ENCODE measurements around the gene AADACL4.

AADACL4 gene

GRCh38 chr1:12610941-12611340 is 32.9 kb upstream of the AADACL4 start:
- DNase-seq = no peak

GRCh38 chr1:12613180-12613579 is 30.7 kb upstream of the AADACL4 start:
- DNase-seq = no peak

- peak in 3 of 51 donors; percentile 10 to 73 (median 57) for DNase-seq
Measured at GRCh38 chr1:12614402-12615158, 29.3 kb upstream of the AADACL4 start.

GRCh38 chr1:12615159-12615864 is 28.6 kb upstream of the AADACL4 start:
- peak in 14 of 51 donors; percentile 26 to 73 (median 36) for DNase-seq

- DNase-seq = peak in 15 of 51 donors; percentile 18 to 68 (median 46)
Measured at GRCh38 chr1:12615865-12616708, 27.8 kb upstream of the AADACL4 start.

GRCh38 chr1:12616709-12617373 is 27.0 kb upstream of the AADACL4 start:
- DNase-seq = peak in 2 of 51 donors; percentile 38 to 64

- no peak for DNase-seq
Measured at GRCh38 chr1:12617511-12617900, 26.4 kb upstream of the AADACL4 start.

GRCh38 chr1:12617901-12618660 is 25.8 kb upstream of the AADACL4 start, which contains the start of gene DHRS3:
Gene DHRS3 (minus strand): TSS chr1:12618210. CDS start chr1:12617348, 862 bp downstream.
- peak in 39 of 51 donors; percentile 27 to 88 (median 70) for DNase-seq

- DNase-seq = no peak
Measured at GRCh38 chr1:12618661-12618964, 25.3 kb upstream of the AADACL4 start.

- DNase-seq = peak in 18 of 51 donors; percentile 7 to 70 (median 22)
Measured at GRCh38 chr1:12618965-12619791, 24.7 kb upstream of the AADACL4 start.

- DNase-seq = peak in 46 of 51 donors; percentile 21 to 86 (median 70)
Measured at GRCh38 chr1:12619792-12620487, 23.9 kb upstream of the AADACL4 start.

- no peak for DNase-seq
Measured at GRCh38 chr1:12620488-12620865, 23.4 kb upstream of the AADACL4 start.

GRCh38 chr1:12620931-12621330 is 23.0 kb upstream of the AADACL4 start:
- DNase-seq = no peak

GRCh38 chr1:12621346-12622335 is 22.2 kb upstream of the AADACL4 start:
- DNase-seq = peak in 10 of 51 donors; percentile 8 to 40 (median 30)

GRCh38 chr1:12622506-12622905 is 21.4 kb upstream of the AADACL4 start:
- DNase-seq = no peak

- no peak for DNase-seq
Measured at GRCh38 chr1:12625276-12625675, 18.6 kb upstream of the AADACL4 start.

GRCh38 chr1:12626888-12627287 is 17.0 kb upstream of the AADACL4 start:
- no peak for DNase-seq

- no peak for DNase-seq
Measured at GRCh38 chr1:12627296-12627695, 16.6 kb upstream of the AADACL4 start.
